GM10266 (cell line): Measurements from ENCODE around the gene FGF9.

Source experiments
- DNase-seq: peaks from one replicate; pipeline ENCODE4 v3.0.0; 2012; ENCODE audit errors: extremely low spot score
- TF ChIP-seq, protein P1 (sequence below): IDR thresholded peaks from 2 replicates; pipeline ENCODE4 v1.5.1; 2012; ENCODE audit warnings: mild to moderate bottlenecking, low read depth; ENCODE audit not compliant: control insufficient read depth, insufficient read depth; ENCODE audit errors: missing control alignments

The FGF9 gene

DNA sequence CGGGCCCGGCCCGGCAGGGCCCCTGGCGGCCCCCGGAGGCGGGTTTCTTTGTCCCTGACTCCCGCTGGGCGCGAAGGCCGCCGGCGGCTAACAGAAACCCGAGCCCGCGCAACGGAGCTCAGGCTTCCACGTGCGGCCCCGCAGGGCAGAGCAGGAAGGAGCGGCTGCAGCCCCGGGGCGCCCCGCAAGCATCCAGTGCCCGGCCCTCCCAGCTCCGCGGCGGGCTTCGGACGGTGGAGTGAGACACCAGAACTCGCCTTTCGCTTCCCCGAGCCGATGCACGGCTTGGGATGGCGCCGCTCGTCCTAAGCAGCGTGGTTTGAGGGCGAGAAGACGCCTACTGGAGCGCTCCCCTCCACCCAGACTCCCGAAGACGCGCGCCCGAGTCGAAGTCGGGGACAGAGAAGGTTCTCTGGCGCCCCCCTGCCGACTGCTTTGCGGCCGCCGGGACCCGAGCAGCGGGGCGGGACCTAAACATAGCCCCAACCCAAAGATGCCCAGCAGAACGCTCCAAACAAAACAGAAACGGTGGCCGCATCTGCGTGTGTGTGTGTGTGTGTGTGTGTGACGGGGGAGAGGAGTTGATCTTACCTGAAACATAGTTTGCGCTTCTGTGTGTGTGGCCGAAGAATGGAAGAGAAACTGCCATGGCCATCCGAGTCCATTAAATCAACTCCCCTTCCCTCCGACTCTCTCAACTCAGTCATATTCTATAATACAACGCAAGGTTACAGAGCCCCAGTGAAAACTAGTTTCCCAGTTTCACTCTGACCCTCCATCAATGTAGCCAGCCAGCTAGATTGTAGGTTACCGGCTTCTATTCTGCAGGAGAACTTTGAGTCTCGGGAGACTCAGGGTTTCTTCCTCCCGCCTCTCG, 629 bp upstream of the FGF9 start:
- TF ChIP-seq, protein P1, sequence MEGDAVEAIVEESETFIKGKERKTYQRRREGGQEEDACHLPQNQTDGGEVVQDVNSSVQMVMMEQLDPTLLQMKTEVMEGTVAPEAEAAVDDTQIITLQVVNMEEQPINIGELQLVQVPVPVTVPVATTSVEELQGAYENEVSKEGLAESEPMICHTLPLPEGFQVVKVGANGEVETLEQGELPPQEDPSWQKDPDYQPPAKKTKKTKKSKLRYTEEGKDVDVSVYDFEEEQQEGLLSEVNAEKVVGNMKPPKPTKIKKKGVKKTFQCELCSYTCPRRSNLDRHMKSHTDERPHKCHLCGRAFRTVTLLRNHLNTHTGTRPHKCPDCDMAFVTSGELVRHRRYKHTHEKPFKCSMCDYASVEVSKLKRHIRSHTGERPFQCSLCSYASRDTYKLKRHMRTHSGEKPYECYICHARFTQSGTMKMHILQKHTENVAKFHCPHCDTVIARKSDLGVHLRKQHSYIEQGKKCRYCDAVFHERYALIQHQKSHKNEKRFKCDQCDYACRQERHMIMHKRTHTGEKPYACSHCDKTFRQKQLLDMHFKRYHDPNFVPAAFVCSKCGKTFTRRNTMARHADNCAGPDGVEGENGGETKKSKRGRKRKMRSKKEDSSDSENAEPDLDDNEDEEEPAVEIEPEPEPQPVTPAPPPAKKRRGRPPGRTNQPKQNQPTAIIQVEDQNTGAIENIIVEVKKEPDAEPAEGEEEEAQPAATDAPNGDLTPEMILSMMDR: peak; percentile 63
- peak; percentile 81 for DNase-seq

DNA sequence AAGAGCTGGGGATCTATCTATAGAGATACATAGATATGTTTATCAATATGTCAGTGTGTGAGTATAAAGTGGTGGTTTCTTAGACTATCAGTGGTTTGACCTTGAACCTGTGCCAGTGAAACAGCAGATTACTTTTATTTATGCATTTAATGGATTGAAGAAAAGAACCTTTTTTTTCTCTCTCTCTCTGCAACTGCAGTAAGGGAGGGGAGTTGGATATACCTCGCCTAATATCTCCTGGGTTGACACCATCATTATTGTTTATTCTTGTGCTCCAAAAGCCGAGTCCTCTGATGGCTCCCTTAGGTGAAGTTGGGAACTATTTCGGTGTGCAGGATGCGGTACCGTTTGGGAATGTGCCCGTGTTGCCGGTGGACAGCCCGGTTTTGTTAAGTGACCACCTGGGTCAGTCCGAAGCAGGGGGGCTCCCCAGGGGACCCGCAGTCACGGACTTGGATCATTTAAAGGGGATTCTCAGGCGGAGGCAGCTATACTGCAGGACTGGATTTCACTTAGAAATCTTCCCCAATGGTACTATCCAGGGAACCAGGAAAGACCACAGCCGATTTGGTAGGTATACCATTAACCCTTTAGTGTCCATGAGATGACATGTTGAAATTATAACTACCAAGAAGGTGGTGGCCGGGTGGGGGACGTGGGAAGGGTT, 880 bp downstream of the FGF9 start:
- DNase-seq: peak; percentile 28
- TF ChIP-seq, protein P1: no peak

DNA sequence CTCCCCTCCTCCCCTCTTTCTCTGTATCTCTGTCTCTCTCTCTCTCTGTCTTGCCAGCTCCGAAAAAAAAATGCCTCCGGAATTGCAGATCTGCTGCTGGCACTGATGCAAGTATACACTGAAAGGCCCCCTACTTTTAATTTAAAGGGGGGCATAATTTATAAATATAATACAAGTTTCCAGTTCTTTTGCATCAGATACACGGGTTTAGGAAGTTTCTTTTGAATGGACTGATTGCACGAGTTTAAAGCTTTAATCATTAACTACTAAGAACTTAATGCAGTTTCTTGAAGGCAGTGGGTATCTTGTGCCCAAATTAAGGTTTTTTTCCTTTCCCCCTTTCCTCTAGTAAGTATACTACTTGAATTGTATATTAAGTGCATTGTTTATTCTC, 1.4 kb downstream of the FGF9 start:
- TF ChIP-seq, protein P1: no peak
- DNase-seq: peak; percentile 19

DNA sequence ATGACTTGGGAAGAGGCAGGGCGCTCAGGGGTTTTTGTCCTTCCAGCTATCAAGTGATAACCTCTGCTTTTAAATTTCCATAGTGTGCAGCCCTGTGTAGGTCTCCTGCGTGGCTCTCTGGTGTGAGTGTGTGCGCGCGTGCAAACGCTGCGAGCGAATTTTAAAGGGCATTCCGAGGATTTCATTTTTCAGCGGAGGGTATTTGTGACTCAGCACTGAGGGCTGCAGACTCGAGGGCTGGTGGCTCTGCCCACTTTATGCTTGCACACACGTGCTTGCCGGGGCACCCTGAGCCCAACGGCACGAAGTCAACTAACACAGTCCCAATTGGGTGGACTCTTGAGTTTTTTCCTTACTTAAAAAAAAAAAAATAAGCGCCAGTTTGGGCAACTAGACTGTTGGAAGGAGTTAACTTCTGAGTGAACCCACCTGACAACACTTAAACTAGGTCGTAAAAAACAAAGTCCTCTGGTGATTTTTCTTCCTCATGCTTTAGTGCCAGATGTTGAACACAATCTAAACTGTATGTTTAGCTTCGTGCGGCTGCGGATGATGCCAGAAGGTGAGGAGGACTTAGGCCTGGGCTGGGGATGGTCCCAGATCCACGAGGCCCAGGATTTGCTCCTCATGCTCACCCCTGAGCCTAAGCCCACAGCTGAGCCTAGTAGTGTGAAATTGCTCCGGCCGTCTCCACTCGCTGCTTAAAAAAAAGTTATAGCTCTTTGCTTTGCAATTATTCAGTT, 2.1 kb downstream of the FGF9 start:
- DNase-seq: peak; percentile 34
- TF ChIP-seq, protein P1: no peak

DNA sequence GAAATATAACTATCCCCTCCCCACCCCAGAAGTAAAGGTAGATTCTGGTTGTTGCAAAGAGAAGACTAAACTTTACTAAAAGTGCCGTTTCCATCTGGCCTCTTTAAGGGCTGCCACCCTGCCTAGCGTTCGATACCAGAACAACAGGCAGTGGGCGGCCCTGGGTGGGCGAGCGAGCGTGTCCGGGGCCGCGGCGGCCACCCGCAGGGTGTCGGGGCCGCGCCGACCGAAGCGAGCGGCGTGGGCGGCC, 2.6 kb downstream of the FGF9 start:
- TF ChIP-seq, protein P1: peak; percentile 13

DNA sequence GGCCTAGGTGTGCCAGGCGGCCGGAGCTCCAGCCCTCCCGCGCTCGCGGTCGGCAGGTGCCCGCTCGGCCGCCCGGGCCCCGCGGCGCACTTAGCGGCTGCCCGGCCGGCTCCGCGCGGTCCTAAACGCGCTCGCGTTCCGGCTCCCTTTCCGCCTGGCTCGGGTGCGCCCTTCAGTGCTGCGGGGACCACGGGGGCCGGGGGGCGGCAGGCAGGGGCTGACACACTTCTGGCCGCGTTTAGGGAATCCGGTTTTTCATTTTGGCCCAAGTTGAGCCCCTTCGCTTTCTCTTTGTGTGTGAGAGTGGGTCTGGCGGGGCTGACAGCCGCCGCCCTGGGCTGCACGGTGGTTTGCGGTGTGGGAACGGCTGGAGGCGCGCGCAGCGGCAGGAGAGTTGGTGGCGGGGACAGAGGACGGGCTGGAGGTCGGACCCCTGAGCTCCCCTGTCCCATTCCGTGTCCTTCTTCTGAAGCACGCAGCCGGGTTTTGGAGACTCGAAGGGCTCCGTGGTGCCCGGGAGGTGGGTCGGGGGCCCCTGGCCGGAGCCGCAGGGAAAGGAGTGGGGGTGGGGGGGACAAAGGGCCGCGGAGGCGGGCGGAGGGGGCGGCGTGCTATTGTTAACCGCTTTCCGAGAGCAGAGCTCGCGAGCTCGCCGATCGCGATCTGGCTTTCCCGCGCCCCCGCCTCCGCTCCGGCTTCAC, 3.1 kb downstream of the FGF9 start:
- DNase-seq: peak; percentile 82
- TF ChIP-seq, protein P1: no peak

More for the DNA sequence above, 2.6 kb downstream of the FGF9 start:
- DNase-seq: no peak
